ENCODE measurements around the gene ALAD.

The ALAD gene

DNA sequence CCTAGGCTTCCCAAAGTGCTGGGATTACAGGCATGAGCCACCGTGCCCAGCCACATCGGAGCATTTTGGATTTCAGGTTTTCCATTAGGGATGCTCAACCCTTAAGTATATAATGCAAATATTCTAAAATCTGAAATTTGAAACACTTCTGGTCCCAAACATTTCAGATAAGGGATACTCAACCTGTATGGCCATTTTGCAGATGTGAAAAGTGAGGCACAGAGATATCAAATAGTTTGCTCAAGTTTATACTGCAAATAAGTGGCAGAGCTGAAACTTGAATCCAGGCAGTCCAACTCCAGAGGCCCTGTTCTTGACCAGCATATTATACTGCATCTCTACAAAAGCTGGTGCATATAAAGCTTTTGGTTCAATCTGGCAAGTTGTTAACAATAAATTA, 63.4 kb downstream of the ALAD start:
- DNase-seq (ENCODE audit: insufficient read length) (no peak), FAIRE-seq (no peak)
- TF ChIP-seq TAF1 (IDR thresholded peaks at IDR 0.05; ENCODE audit: borderline replicate concordance, low read depth, low read length) (no peak), POLR2A (IDR thresholded peaks at IDR 0.05; ENCODE audit: low read depth, low read length) (no peak), POLR2AphosphoS5 (IDR thresholded peaks at IDR 0.05; ENCODE audit: low read depth, low read length) (no peak)
